Smooth muscle cell (in vitro differentiated cells): ENCODE data around the gene ANKRD33B. TPM values are rescaled to one million over a fixed set of nuclear protein-coding genes. Genes with fewer than 3 reads are reported as not detected.

Experiments
- DNase-seq: peaks from one replicate; lab custom pipeline; 2025; ENCODE audit not compliant: unreplicated experiment; lab: John Stamatoyannopoulos, UW
- H2AFZ ChIP-seq: fragments of 200-600 bp; sonication (generic); 2 replicates; pipeline ENCODE4 v1.6.0; 2016; ENCODE audit warnings: antibody characterized with exemption, low read depth, mild to moderate bottlenecking
- H3F3A ChIP-seq: fragments of 200-600 bp; sonication (generic); 2 replicates; pipeline ENCODE4 v1.6.0; 2017; ENCODE audit warnings: antibody characterized with exemption, low read depth
- H3K27ac ChIP-seq: fragments of 200-600 bp; sonication (generic); 2 replicates; pipeline ENCODE4 v1.5.1; 2016; ENCODE audit warnings: low read depth, mild to moderate bottlenecking
- H3K27me3 ChIP-seq: fragments of 200-600 bp; sonication (generic); 2 replicates; pipeline ENCODE4 v1.6.1; 2016; ENCODE audit warnings: low read depth, mild to moderate bottlenecking
- H3K36me3 ChIP-seq: fragments of 200-600 bp; sonication (generic); 2 replicates; pipeline ENCODE4 v1.5.1; 2016; ENCODE audit warnings: low read depth
- H3K4me1 ChIP-seq: fragments of 200-600 bp; sonication (generic); 2 replicates; pipeline ENCODE4 v1.5.1; 2016; ENCODE audit warnings: low read depth
- H3K4me2 ChIP-seq: fragments of 200-600 bp; sonication (generic); 2 replicates; pipeline ENCODE4 v1.6.0; 2016; ENCODE audit warnings: mild to moderate bottlenecking
- H3K4me3 ChIP-seq: fragments of 200-600 bp; sonication (generic); 2 replicates; pipeline ENCODE4 v1.5.1; 2016; ENCODE audit warnings: mild to moderate bottlenecking
- H3K79me2 ChIP-seq: fragments of 200-600 bp; sonication (generic); 2 replicates; pipeline ENCODE4 v1.6.0; 2016; ENCODE audit warnings: low read depth, mild to moderate bottlenecking
- H3K9ac ChIP-seq: fragments of 200-600 bp; sonication (generic); 2 replicates; pipeline ENCODE4 v1.6.0; 2016; ENCODE audit warnings: low read depth
- H3K9me3 ChIP-seq: fragments of 200-600 bp; sonication (generic); replicated peaks from 2 replicates; pipeline ENCODE4 v1.5.1; 2016; ENCODE audit warnings: low read depth
- H4K20me1 ChIP-seq: fragments of 200-600 bp; sonication (generic); 2 replicates; pipeline ENCODE4 v1.6.0; 2016; ENCODE audit warnings: low read depth
- WGBS: methylation state at CpG from one replicate; pipeline ENCODE4 v1.1.7; 2016; ENCODE audit warnings: low lambda C conversion rate; 5-methylcytosine and 5-hydroxymethylcytosine counted together
- polyA plus RNA-seq: library from polyadenylated mRNA; unstranded; fragments of >200 nt; fragmentation: Nextera tagmentation; extraction: Ambion mirVana; gene quantifications from 2 replicates; pipeline ENCODE4 v1.2.1, GENCODE V29; 2016
- total RNA-seq: library from RNA; depleted of rRNA; stranded (reverse); fragments of >200 nt; gene quantifications from 2 replicates; pipeline ENCODE4 v1.2.3, GENCODE V29; 2014
- TF ChIP-seq, protein P1 (sequence below): fragments of 200-600 bp; sonication (generic); IDR thresholded peaks from 2 replicates; pipeline ENCODE4 v1.5.1; 2017; ENCODE audit warnings: borderline replicate concordance, mild to moderate bottlenecking, antibody characterized with exemption; ENCODE audit not compliant: insufficient read depth, poor library complexity, severe bottlenecking

ANKRD33B gene
- total and polyA plus RNA-seq, 2 experiments from 2014 or later: 1.2 to 2.2 TPM

DNA sequence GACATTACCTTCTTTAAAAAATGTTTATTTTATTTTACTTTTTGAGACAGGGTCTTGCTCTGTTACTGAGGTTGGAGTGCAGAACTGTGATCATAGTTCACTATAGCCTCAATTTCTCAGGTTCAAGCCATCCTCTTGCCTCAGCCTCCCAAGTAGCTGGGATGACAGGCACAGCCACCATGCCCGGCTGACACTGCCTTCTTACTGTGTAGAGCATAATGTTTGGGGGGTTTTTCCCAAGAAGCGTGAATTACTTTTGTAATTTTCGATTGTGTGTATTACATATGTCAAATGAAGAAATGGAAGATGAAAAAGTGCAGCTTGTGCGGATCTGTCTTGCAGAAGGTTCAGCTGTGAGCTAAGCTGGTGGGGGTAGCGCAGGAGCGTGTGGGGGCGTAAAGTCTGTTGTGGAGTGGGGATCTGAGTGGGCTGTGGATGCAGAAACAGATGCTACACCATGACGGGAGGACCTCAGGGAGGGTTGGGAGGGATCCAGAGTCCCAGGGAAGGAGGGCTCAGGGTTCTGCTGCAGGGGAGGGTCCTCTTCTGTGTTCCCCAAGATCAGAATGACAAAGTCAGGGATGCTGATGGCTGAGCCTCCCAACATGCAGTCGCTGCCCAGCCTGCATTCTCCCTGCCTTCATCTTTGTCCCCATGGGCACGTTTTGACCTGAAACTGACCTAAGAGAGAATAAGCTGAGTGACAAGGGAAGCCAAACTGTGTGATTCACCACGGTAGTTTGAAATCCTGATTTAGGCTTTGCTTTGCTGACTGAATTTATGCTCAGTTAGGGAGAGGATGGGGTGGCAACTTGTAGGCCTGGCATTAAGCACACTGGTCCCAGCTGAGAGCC lies 6.8 kb upstream of the ANKRD33B start:
- H3K4me2 ChIP-seq: peak overlapping the region; percentile 65
- H3K4me1 ChIP-seq: peaks cover 9% of the 10 kb centered on the region
- H3K9ac ChIP-seq: no peak overlapping the region
- H3F3A ChIP-seq: peaks cover 15% of the 10 kb centered on the region
- 76% methylated on average over 11 of the region's 11 CpGs for WGBS
- TF ChIP-seq, protein P1, sequence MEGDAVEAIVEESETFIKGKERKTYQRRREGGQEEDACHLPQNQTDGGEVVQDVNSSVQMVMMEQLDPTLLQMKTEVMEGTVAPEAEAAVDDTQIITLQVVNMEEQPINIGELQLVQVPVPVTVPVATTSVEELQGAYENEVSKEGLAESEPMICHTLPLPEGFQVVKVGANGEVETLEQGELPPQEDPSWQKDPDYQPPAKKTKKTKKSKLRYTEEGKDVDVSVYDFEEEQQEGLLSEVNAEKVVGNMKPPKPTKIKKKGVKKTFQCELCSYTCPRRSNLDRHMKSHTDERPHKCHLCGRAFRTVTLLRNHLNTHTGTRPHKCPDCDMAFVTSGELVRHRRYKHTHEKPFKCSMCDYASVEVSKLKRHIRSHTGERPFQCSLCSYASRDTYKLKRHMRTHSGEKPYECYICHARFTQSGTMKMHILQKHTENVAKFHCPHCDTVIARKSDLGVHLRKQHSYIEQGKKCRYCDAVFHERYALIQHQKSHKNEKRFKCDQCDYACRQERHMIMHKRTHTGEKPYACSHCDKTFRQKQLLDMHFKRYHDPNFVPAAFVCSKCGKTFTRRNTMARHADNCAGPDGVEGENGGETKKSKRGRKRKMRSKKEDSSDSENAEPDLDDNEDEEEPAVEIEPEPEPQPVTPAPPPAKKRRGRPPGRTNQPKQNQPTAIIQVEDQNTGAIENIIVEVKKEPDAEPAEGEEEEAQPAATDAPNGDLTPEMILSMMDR: no peak
- DNase-seq: no peak
- no peaks in the 10 kb centered on the region for H3K79me2 ChIP-seq
- no peak overlapping the region for H2AFZ ChIP-seq
- H3K27me3 ChIP-seq: no peaks in the 10 kb centered on the region
- H3K36me3 ChIP-seq: no peaks in the 10 kb centered on the region
- H4K20me1 ChIP-seq: no peaks in the 10 kb centered on the region
- no peak overlapping the region for H3K27ac ChIP-seq
- H3K9me3 ChIP-seq: no peaks in the 10 kb centered on the region
- H3K4me3 ChIP-seq: no peak overlapping the region

DNA sequence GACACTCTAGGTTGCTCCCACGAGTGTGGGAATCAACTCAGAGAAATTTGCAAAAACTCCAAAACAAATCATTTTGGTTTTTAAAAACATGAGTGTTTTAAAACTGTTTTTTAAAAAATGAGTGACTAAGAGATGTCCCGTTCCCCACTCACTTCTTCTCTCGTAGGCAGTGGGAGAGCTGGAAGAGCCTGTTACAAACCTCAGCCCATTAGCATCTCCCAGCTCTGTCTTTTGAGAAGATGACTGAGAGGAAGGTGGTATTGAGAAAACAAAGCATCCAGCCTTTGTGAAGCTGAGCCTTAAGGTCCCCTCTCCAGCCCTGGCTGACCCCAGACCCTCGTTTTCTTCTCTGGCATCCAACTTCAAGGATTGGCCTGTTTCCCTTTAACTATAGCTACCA lies 4.7 kb upstream of the ANKRD33B start:
- Histone ChIP-seq H3K4me1 (peaks cover 13% of the 10 kb centered on the region), H3K4me2 (no peak overlapping the region), H2AFZ (no peak overlapping the region), H3K9me3 (no peaks in the 10 kb centered on the region), H3K36me3 (no peaks in the 10 kb centered on the region), H3K27ac (no peak overlapping the region), H3K27me3 (no peaks in the 10 kb centered on the region), H3F3A (peaks cover 15% of the 10 kb centered on the region), H4K20me1 (no peaks in the 10 kb centered on the region), H3K79me2 (no peaks in the 10 kb centered on the region), H3K4me3 (no peak overlapping the region), H3K9ac (no peak overlapping the region)
- 74% methylated on average over 4 of the region's 4 CpGs for WGBS
- TF ChIP-seq, protein P1: no peak
- DNase-seq: no peak

DNA sequence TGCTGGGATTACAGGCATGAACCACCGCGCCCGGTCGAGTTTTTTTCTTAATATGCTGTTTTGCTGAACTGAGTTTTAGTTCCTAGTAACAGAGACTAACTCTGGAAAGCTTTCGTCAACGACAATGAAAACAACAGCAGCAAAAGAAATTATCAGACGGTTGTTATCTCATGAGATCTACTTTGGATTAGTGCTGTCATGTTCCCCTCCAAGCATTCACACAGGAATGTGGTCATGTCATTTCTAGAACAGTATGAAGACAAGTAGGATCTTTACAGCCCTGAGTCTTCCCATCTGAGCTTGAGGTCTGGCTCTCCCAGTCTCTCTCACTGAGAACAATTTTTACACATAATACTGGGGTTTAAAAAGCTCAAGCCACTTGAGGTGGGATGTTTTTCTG lies 4.0 kb upstream of the ANKRD33B start:
- Histone ChIP-seq H3K9me3 (no peaks in the 10 kb centered on the region), H3K36me3 (no peaks in the 10 kb centered on the region), H2AFZ (no peak overlapping the region), H3K27ac (peak overlapping the region; percentile 21), H3F3A (peaks cover 15% of the 10 kb centered on the region), H3K4me1 (peaks cover 13% of the 10 kb centered on the region), H3K4me2 (peak overlapping the region; percentile 27), H4K20me1 (no peaks in the 10 kb centered on the region), H3K27me3 (no peaks in the 10 kb centered on the region), H3K9ac (no peak overlapping the region), H3K4me3 (no peak overlapping the region), H3K79me2 (no peaks in the 10 kb centered on the region)
- no peak for DNase-seq
- TF ChIP-seq, protein P1: no peak
- WGBS: 51% methylated on average over 7 of the region's 7 CpGs
